ENCODE results near the gene IGDCC3.

IGDCC3 gene

DNA sequence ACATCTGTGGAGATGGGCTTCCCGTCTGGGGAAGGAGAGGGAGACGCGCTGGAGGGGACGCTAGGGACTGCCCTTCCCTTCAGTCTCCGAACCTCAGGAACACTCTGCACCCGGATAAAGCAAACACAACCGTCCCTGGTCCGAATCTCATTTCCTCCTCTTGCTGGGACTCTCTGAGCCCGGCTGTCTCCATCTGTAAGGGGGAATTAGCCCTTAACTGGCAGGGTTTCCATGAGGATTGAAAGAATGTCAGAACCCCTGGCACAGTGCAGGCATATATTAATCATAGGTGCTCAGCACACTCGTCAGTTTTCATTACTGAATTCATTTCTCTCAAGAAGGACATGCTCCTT is 19.1 kb upstream of the IGDCC3 start:
- H2BK120ac ChIP-seq (ENCODE audit: low read depth, low read length): no peak overlapping the region
- H3K14ac ChIP-seq (ENCODE audit: low read length in 2 of 2): no peak overlapping the region
- no peak overlapping the region for H2AFZ ChIP-seq (ENCODE audit: low read depth, low read length)
- H3K4me2 ChIP-seq (ENCODE audit: low read length, poor library complexity, severe bottlenecking): no peak overlapping the region
- H2BK5ac ChIP-seq (ENCODE audit: low read depth, low read length, poor library complexity, severe bottlenecking): no peak overlapping the region
- H3K27ac ChIP-seq (ENCODE audit: low read length, poor library complexity, severe bottlenecking): no peak overlapping the region
- H2BK15ac ChIP-seq (ENCODE audit: low read depth, poor library complexity, severe bottlenecking): no peak overlapping the region
- no peaks in the 10 kb centered on the region for H3K9me3 ChIP-seq (ENCODE audit: control insufficient read depth, low read length)
- H2BK12ac ChIP-seq (ENCODE audit: low read length in 2 of 2): no peak overlapping the region
- no peak overlapping the region for H4K8ac ChIP-seq (ENCODE audit: low read length)
- H2AK5ac ChIP-seq (ENCODE audit: low read length, severe bottlenecking): no peak overlapping the region
- no peak overlapping the region for H3K4me3 ChIP-seq (ENCODE audit: insufficient read depth in 1 of 2, low read depth in 1 of 2, low read length in 2 of 2)
- peaks cover 0 to 39% of the 10 kb centered on the region in 2 experiments for H3K27me3 ChIP-seq (ENCODE audit: control insufficient read depth in 1 of 2, insufficient read depth in 1 of 2, low read length in 2 of 2)
- no peak overlapping the region for H3K18ac ChIP-seq (ENCODE audit: low read depth in 1 of 2, low read length in 2 of 2)
- WGBS: 46% methylated on average over 10 of the region's 10 CpGs
- H3K4me1 ChIP-seq (ENCODE audit: control insufficient read depth, insufficient read depth, low read depth, low read length): peaks cover 11% of the 10 kb centered on the region
- no peak overlapping the region for H3K9ac ChIP-seq (ENCODE audit: low read length)
- DNase-seq: no peak
- peaks cover 10% of the 10 kb centered on the region for H3K79me1 ChIP-seq (replicated peaks; ENCODE audit: low read length, poor library complexity, severe bottlenecking)
- H3K4ac ChIP-seq (ENCODE audit: low read depth in 1 of 2, low read length in 2 of 2): no peak overlapping the region
- H3K23ac ChIP-seq (ENCODE audit: low read length in 2 of 2): no peak overlapping the region
- peaks cover 0 to 69% of the 10 kb centered on the region in 2 experiments for H3K36me3 ChIP-seq (ENCODE audit: control insufficient read depth in 1 of 2, insufficient read depth in 2 of 2, low read depth in 1 of 2, low read length in 2 of 2)
- H4K91ac ChIP-seq (ENCODE audit: low read length): no peak overlapping the region

DNA sequence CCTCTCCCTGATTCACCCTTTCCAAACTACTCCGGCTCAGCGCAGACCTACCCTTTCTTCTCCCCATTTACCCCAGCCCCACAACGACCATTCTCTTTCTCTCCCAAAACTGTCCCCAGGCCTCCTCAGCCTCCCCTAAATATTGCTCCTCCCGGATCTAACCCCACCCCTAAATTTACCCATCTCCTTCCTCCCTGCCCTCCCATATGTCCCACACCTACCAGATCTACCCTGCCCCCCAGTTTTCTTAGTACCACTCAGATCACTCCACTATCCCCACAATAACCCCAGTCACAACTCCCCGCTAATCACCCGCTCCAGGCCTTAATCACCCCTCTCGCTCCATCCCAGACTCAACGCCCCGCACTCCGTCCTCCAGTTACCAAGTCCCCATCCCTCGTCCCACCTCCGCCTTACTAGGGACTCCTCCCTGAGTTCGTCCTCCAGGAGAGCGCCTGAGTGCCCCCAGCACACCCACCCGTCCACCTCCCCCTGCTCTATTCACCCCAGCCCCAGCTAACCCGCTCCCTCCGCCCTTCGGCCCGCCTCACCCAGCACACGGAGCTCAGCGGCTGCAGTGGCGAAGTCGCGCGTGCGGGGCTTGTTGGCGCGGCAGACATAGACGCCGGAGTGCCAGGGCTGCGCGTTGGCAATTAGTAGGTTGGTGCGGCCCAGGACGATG is 18.6 kb upstream of the IGDCC3 start:
- 53% methylated on average over 34 of the region's 34 CpGs for WGBS

DNA sequence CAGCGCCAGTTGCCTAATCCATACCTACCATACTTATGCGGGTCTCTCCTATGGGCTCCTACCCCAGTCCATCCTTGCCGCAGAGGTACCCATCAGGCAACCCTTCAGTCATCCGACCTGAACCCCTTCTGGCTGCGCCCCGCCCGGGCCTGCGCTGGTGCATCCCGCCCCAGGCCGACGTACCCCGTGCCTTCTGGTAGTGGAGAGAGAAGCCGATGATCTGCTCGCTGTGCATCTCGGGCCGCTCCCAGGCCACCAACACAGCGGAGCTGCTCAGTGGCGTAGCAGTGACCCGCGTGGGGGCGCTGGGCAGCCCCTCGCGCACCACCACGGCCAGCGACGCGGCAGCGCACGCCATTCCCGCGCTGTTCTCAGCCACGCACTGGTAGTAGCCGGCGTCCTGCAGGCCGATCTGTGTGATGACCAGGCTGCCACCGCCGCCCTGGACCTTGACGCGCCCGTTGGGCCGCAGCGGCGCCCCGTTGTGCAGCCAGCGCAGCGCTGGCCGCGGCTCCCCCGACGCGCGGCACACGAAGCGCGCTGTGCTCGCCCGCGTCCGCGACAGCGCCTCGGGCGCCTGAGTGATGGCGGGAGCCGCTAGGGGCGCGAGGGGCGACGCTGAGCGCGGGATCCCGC is 17.9 kb upstream of the IGDCC3 start:
- H2AK5ac ChIP-seq (ENCODE audit: low read length, severe bottlenecking): no peak overlapping the region
- H2BK5ac ChIP-seq (ENCODE audit: low read depth, low read length, poor library complexity, severe bottlenecking): no peak overlapping the region
- H3K4me3 ChIP-seq (ENCODE audit: insufficient read depth in 1 of 2, low read depth in 1 of 2, low read length in 2 of 2): peak overlapping the region in 1 of 2 experiments; percentile 3
- H3K18ac ChIP-seq (ENCODE audit: low read depth in 1 of 2, low read length in 2 of 2): no peak overlapping the region
- peak overlapping the region in 1 of 2 experiments; percentile 16 for H3K23ac ChIP-seq (ENCODE audit: low read length in 2 of 2)
- H3K14ac ChIP-seq (ENCODE audit: low read length in 2 of 2): peak overlapping the region in 1 of 2 experiments; percentile 48
- peaks cover 9% of the 10 kb centered on the region for H3K79me1 ChIP-seq (replicated peaks; ENCODE audit: low read length, poor library complexity, severe bottlenecking)
- no peak overlapping the region for H2BK120ac ChIP-seq (ENCODE audit: low read depth, low read length)
- no peak for DNase-seq
- no peak overlapping the region for H2AFZ ChIP-seq (ENCODE audit: low read depth, low read length)
- peaks cover 0 to 74% of the 10 kb centered on the region in 2 experiments for H3K36me3 ChIP-seq (ENCODE audit: control insufficient read depth in 1 of 2, insufficient read depth in 2 of 2, low read depth in 1 of 2, low read length in 2 of 2)
- H3K9ac ChIP-seq (ENCODE audit: low read length): no peak overlapping the region
- 44% methylated on average over 56 of the region's 72 CpGs for whole genome bisulfite sequencing
- no peak overlapping the region for H3K4me2 ChIP-seq (ENCODE audit: low read length, poor library complexity, severe bottlenecking)
- H3K4me1 ChIP-seq (ENCODE audit: control insufficient read depth, insufficient read depth, low read depth, low read length): peaks cover 5% of the 10 kb centered on the region
- no peak overlapping the region for H4K8ac ChIP-seq (ENCODE audit: low read length)
- no peak overlapping the region for H2BK15ac ChIP-seq (ENCODE audit: low read depth, poor library complexity, severe bottlenecking)
- no peak overlapping the region for H2BK12ac ChIP-seq (ENCODE audit: low read length in 2 of 2)
- no peak overlapping the region for H4K91ac ChIP-seq (ENCODE audit: low read length)
- H3K9me3 ChIP-seq (ENCODE audit: control insufficient read depth, low read length): no peaks in the 10 kb centered on the region
- no peak overlapping the region for H3K27ac ChIP-seq (ENCODE audit: low read length, poor library complexity, severe bottlenecking)
- H3K27me3 ChIP-seq (ENCODE audit: control insufficient read depth in 1 of 2, insufficient read depth in 1 of 2, low read length in 2 of 2): peaks cover 0 to 39% of the 10 kb centered on the region in 2 experiments
- no peak overlapping the region for H3K4ac ChIP-seq (ENCODE audit: low read depth in 1 of 2, low read length in 2 of 2)

More for the DNA sequence above, 18.6 kb upstream of the IGDCC3 start:
- peaks cover 0 to 70% of the 10 kb centered on the region in 2 experiments for H3K36me3 ChIP-seq (ENCODE audit: control insufficient read depth in 1 of 2, insufficient read depth in 2 of 2, low read depth in 1 of 2, low read length in 2 of 2)
- no peak overlapping the region for H2AFZ ChIP-seq (ENCODE audit: low read depth, low read length)
- no peak overlapping the region for H2BK120ac ChIP-seq (ENCODE audit: low read depth, low read length)
- H3K79me1 ChIP-seq (replicated peaks; ENCODE audit: low read length, poor library complexity, severe bottlenecking): peaks cover 9% of the 10 kb centered on the region
- H4K8ac ChIP-seq (ENCODE audit: low read length): no peak overlapping the region
- no peak overlapping the region for H3K14ac ChIP-seq (ENCODE audit: low read length in 2 of 2)
- no peak overlapping the region for H2BK12ac ChIP-seq (ENCODE audit: low read length in 2 of 2)
- H2BK5ac ChIP-seq (ENCODE audit: low read depth, low read length, poor library complexity, severe bottlenecking): no peak overlapping the region
- peaks cover 0 to 39% of the 10 kb centered on the region in 2 experiments for H3K27me3 ChIP-seq (ENCODE audit: control insufficient read depth in 1 of 2, insufficient read depth in 1 of 2, low read length in 2 of 2)
- H4K91ac ChIP-seq (ENCODE audit: low read length): no peak overlapping the region
- peaks cover 8% of the 10 kb centered on the region for H3K4me1 ChIP-seq (ENCODE audit: control insufficient read depth, insufficient read depth, low read depth, low read length)
- H3K4me2 ChIP-seq (ENCODE audit: low read length, poor library complexity, severe bottlenecking): no peak overlapping the region
- no peaks in the 10 kb centered on the region for H3K9me3 ChIP-seq (ENCODE audit: control insufficient read depth, low read length)
- H3K4me3 ChIP-seq (ENCODE audit: insufficient read depth in 1 of 2, low read depth in 1 of 2, low read length in 2 of 2): no peak overlapping the region
- H3K27ac ChIP-seq (ENCODE audit: low read length, poor library complexity, severe bottlenecking): no peak overlapping the region
- DNase-seq: no peak
- no peak overlapping the region for H3K9ac ChIP-seq (ENCODE audit: low read length)
- H2AK5ac ChIP-seq (ENCODE audit: low read length, severe bottlenecking): no peak overlapping the region
- H2BK15ac ChIP-seq (ENCODE audit: low read depth, poor library complexity, severe bottlenecking): no peak overlapping the region
- H3K23ac ChIP-seq (ENCODE audit: low read length in 2 of 2): no peak overlapping the region
- H3K4ac ChIP-seq (ENCODE audit: low read depth in 1 of 2, low read length in 2 of 2): no peak overlapping the region
- no peak overlapping the region for H3K18ac ChIP-seq (ENCODE audit: low read depth in 1 of 2, low read length in 2 of 2)

DNA sequence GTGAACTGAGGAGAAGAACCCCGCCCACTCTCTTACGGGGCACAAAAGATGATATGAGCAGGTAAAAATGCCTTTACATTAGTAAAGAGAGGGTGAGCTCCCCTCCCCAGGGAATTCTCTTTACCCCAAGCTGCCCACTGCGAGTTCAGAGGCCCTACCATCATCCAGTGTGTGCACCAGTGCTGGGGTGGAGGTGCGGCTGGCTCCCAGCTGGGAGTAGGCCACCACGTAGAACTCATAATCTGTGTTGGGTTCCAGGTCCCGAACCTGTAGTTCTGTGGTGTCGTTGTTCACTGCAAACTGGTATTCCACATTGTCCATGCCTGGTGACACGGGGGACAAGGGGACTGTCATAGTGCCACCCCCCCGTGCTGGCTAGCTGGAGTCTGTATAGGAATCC is 17.1 kb upstream of the IGDCC3 start:
- no peak overlapping the region for H3K14ac ChIP-seq (ENCODE audit: low read length in 2 of 2)
- no peak overlapping the region for H2BK12ac ChIP-seq (ENCODE audit: low read length in 2 of 2)
- peaks cover 2% of the 10 kb centered on the region for H3K4me1 ChIP-seq (ENCODE audit: control insufficient read depth, insufficient read depth, low read depth, low read length)
- H3K4me2 ChIP-seq (ENCODE audit: low read length, poor library complexity, severe bottlenecking): no peak overlapping the region
- no peak overlapping the region for H3K18ac ChIP-seq (ENCODE audit: low read depth in 1 of 2, low read length in 2 of 2)
- peaks cover 9% of the 10 kb centered on the region for H3K79me1 ChIP-seq (replicated peaks; ENCODE audit: low read length, poor library complexity, severe bottlenecking)
- no peak overlapping the region for H3K23ac ChIP-seq (ENCODE audit: low read length in 2 of 2)
- H3K36me3 ChIP-seq (ENCODE audit: control insufficient read depth in 1 of 2, insufficient read depth in 2 of 2, low read depth in 1 of 2, low read length in 2 of 2): peaks cover 0 to 70% of the 10 kb centered on the region in 2 experiments
- H3K4ac ChIP-seq (ENCODE audit: low read depth in 1 of 2, low read length in 2 of 2): no peak overlapping the region
- H3K4me3 ChIP-seq (ENCODE audit: insufficient read depth in 1 of 2, low read depth in 1 of 2, low read length in 2 of 2): no peak overlapping the region
- H4K8ac ChIP-seq (ENCODE audit: low read length): no peak overlapping the region
- H3K9ac ChIP-seq (ENCODE audit: low read length): no peak overlapping the region
- no peak overlapping the region for H2BK5ac ChIP-seq (ENCODE audit: low read depth, low read length, poor library complexity, severe bottlenecking)
- 87% methylated on average over 8 of the region's 9 CpGs for WGBS
- DNase-seq: no peak
- no peak overlapping the region for H2BK15ac ChIP-seq (ENCODE audit: low read depth, poor library complexity, severe bottlenecking)
- no peaks in the 10 kb centered on the region for H3K9me3 ChIP-seq (ENCODE audit: control insufficient read depth, low read length)
- H2AFZ ChIP-seq (ENCODE audit: low read depth, low read length): no peak overlapping the region
- no peak overlapping the region for H2AK5ac ChIP-seq (ENCODE audit: low read length, severe bottlenecking)
- H4K91ac ChIP-seq (ENCODE audit: low read length): peak overlapping the region; percentile 41
- H2BK120ac ChIP-seq (ENCODE audit: low read depth, low read length): no peak overlapping the region
- peaks cover 0 to 44% of the 10 kb centered on the region in 2 experiments for H3K27me3 ChIP-seq (ENCODE audit: control insufficient read depth in 1 of 2, insufficient read depth in 1 of 2, low read length in 2 of 2)
- no peak overlapping the region for H3K27ac ChIP-seq (ENCODE audit: low read length, poor library complexity, severe bottlenecking)

Measured in mesenchymal stem cell (in vitro differentiated cells and primary cell).